NCI-H128 (cell line): ENCODE results near the gene IFRD1.
A peak's percentile ranks its signal among the peaks of the same experiment; 100 is the strongest.
"Not testable (repeated sequence)": the region's sequence is repeated elsewhere in the genome, so short reads cannot be mapped to it uniquely, and the experiment has no call there.

ENCODE experiments used
- DNase-seq: peaks from one replicate; lab custom pipeline; 2025; ENCODE audit not compliant: unreplicated experiment; lab: John Stamatoyannopoulos, UW

IFRD1 gene

GRCh38 chr7:112439476-112439875, 10.8 kb upstream of the IFRD1 start:
- no peak for DNase-seq

GRCh38 chr7:112442210-112442609, 8.1 kb upstream of the IFRD1 start:
- no peak for DNase-seq

- no peak for DNase-seq
Observed at GRCh38 chr7:112444505-112444904, 5.8 kb upstream of the IFRD1 start.

GRCh38 chr7:112446431-112446830, 3.8 kb upstream of the IFRD1 start:
- DNase-seq = no peak

GRCh38 chr7:112447406-112447805, 2.9 kb upstream of the IFRD1 start:
- DNase-seq = no peak

GRCh38 chr7:112448381-112448780, 1.9 kb upstream of the IFRD1 start:
- DNase-seq = no peak

- DNase-seq = no peak
Observed at GRCh38 chr7:112448891-112449290, 1.4 kb upstream of the IFRD1 start.

GRCh38 chr7:112449353-112449752, 907 bp upstream of the IFRD1 start:
- no peak for DNase-seq

GRCh38 chr7:112450807-112451761, 824 bp downstream of the IFRD1 start:
- peak; percentile 81 for DNase-seq

- DNase-seq = no peak
Observed at GRCh38 chr7:112452102-112452888, 2.0 kb downstream of the IFRD1 start.

GRCh38 chr7:112453505-112454171, 3.4 kb downstream of the IFRD1 start:
- DNase-seq = no peak

- DNase-seq = not testable (repeated sequence)
Observed at GRCh38 chr7:112454191-112454590, 3.9 kb downstream of the IFRD1 start.

GRCh38 chr7:112459645-112460044, 9.4 kb downstream of the IFRD1 start:
- no peak for DNase-seq

GRCh38 chr7:112462236-112462635, 12.0 kb downstream of the IFRD1 start:
- DNase-seq = no peak

- no peak for DNase-seq
Observed at GRCh38 chr7:112467867-112468266, 17.6 kb downstream of the IFRD1 start.

GRCh38 chr7:112470194-112470593, 19.9 kb downstream of the IFRD1 start:
- no peak for DNase-seq

- no peak for DNase-seq
Observed at GRCh38 chr7:112476390-112477052, 26.3 kb downstream of the IFRD1 start.

GRCh38 chr7:112481121-112481736, 31.0 kb downstream of the IFRD1 start:
- DNase-seq = no peak

- no peak for DNase-seq
Observed at GRCh38 chr7:112481833-112482670, 31.8 kb downstream of the IFRD1 start.
